CD4-positive, alpha-beta T cell (primary cell): ENCODE measurements around the gene SLC26A5. TPM values are rescaled to one million over a fixed set of nuclear protein-coding genes. Genes with fewer than 3 reads are reported as not detected.
"Not testable (repeated sequence)": the region's sequence is repeated elsewhere in the genome, so short reads cannot be mapped to it uniquely, and the experiment has no call there.

Source experiments
- ATAC-seq: fragments of 200-7000 bp; cut with Tn5 transposase; one replicate; pipeline ENCODE4 v1.10.0; 2022; ENCODE audit warnings: mild to moderate bottlenecking; ENCODE audit not compliant: poor library complexity
- CTCF ChIA-PET: fragments of 350-600 bp; sonication (Branson Sonifier 250); formaldehyde crosslinking; loops from one replicate; lab custom pipeline; 2021; ENCODE audit warnings: antibody characterized with exemption, inconsistent platforms; lab: Charles Lee
- POLR2A ChIA-PET: fragments of 350-600 bp; sonication (Branson Sonifier 250); formaldehyde crosslinking; loops from one replicate; lab custom pipeline; 2021; ENCODE audit warnings: antibody characterized with exemption, inconsistent platforms; lab: Charles Lee
- DNase-seq, 14 experiments: peaks; one replicate each; pipeline ENCODE4 v3.0.0-alpha.2; 2013 to 2020; ENCODE audit warnings: mixed read lengths in 2 of 14
- H3K27ac ChIP-seq, 2 donors: one replicate each; pipeline versions ENCODE4 v1.5.1 to v1.7.0; 2013; ENCODE audit warnings: low read length in 2 of 2, low read depth in 1 of 2, mild to moderate bottlenecking in 1 of 2
- H3K27me3 ChIP-seq, 2 experiments: 1 replicate in 1 of 2; 2 replicates in 1 of 2; pipeline versions ENCODE4 v1.6.1 to v1.7.0; 2013; ENCODE audit warnings: low read length in 2 of 2, control low read depth in 1 of 2, mild to moderate bottlenecking in 1 of 2, moderate library complexity in 1 of 2; ENCODE audit not compliant: insufficient read depth in 2 of 2, control insufficient read depth in 1 of 2
- H3K36me3 ChIP-seq: one replicate; pipeline ENCODE4 v1.6.1; 2013; ENCODE audit warnings: low read length, control low read depth; ENCODE audit not compliant: insufficient read depth
- H3K4me1 ChIP-seq: one replicate; pipeline ENCODE4 v1.6.1; 2013; ENCODE audit warnings: low read length, control low read depth; ENCODE audit not compliant: insufficient read depth
- H3K4me3 ChIP-seq: one replicate; pipeline ENCODE4 v1.5.1; 2013; ENCODE audit warnings: mild to moderate bottlenecking, low read length, moderate library complexity
- H3K9me3 ChIP-seq, 2 experiments: 1 replicate in 1 of 2; 2 replicates in 1 of 2; pipeline versions ENCODE4 v1.6.1 to v1.7.0; 2013; ENCODE audit warnings: low read length in 2 of 2, mild to moderate bottlenecking in 2 of 2, control low read depth in 1 of 2, moderate library complexity in 1 of 2; ENCODE audit not compliant: control insufficient read depth in 1 of 2, insufficient read depth in 1 of 2
- H3K27ac Mint-ChIP-seq: one replicate; pipeline ENCODE4 v1.8.0; 2020; ENCODE audit warnings: mixed read lengths
- H3K27me3 Mint-ChIP-seq: one replicate; pipeline ENCODE4 v1.8.0; 2021; ENCODE audit warnings: mixed read lengths
- H3K36me3 Mint-ChIP-seq: one replicate; pipeline ENCODE4 v1.8.0; 2021; ENCODE audit warnings: low read depth, mixed read lengths
- H3K4me1 Mint-ChIP-seq: one replicate; pipeline ENCODE4 v1.8.0; 2021; ENCODE audit warnings: low read depth, mixed read lengths
- H3K4me3 Mint-ChIP-seq: one replicate; pipeline ENCODE4 v1.8.0; 2020; ENCODE audit warnings: mild to moderate bottlenecking, mixed read lengths
- H3K9me3 Mint-ChIP-seq: one replicate; pipeline ENCODE4 v1.8.0; 2020; ENCODE audit warnings: mixed read lengths
- CTCF ChIP-seq: fragments of 200-600 bp; IDR thresholded peaks from one replicate; pipeline ENCODE4 v1.8.0; 2022; ENCODE audit warnings: antibody characterized with exemption, mild to moderate bottlenecking
- intact Hi-C, 2 experiments: fragments of 100-400 bp; cut with DNase I in 1 of 2; cut with micrococcal nuclease in 1 of 2; formaldehyde crosslinking; loops; one replicate each; pipeline versions ENCODE4 v1.15.1 to v1.9.0; 2023 to 2025; cut with DNase I, micrococcal nuclease
- total RNA-seq, 174 experiments: library from RNA in 2 of 174; stranded (reverse) in 2 of 174; gene quantifications; one replicate each; pipeline ENCODE4 v1.2.3 and lab custom pipeline; 2021 to 2026

Gene SLC26A5
- total RNA-seq, 2 experiments from 2014 or later = not detected

GRCh38 chr7:103418241-103418640 is 27.8 kb downstream of the SLC26A5 start:
- CTCF ChIA-PET = interaction anchor here (0.5 kb wide), 1 partner anchor 20 kb away, joined by 4 read pairs; no protein-coding TSS in a partner anchor
- Mint-ChIP-seq H3K27me3 (peaks cover 32% of the 10 kb centered on the region), H3K9me3 (no peaks in the 10 kb centered on the region), H3K27ac (no peak overlapping the region), H3K4me1 (no peaks in the 10 kb centered on the region), H3K4me3 (no peak overlapping the region), H3K36me3 (no peaks in the 10 kb centered on the region)
- DNase-seq (no peak), ATAC-seq (no peak)
- H3K9me3 ChIP-seq = no peaks in the 10 kb centered on the region
- no peak overlapping the region for H3K4me3 ChIP-seq
- intact Hi-C loops = no loop called here
- TF ChIP-seq CTCF = no peak
- no peak overlapping the region for H3K27ac ChIP-seq
- H3K4me1 ChIP-seq = no peaks in the 10 kb centered on the region
- H3K36me3 ChIP-seq = no peaks in the 10 kb centered on the region
- H3K27me3 ChIP-seq = peaks cover 0 to 5% of the 10 kb centered on the region in 2 experiments
- POLR2A ChIA-PET = no interaction called here

- H3K9me3 Mint-ChIP-seq = no peaks in the 10 kb centered on the region
- H3K36me3 ChIP-seq = no peaks in the 10 kb centered on the region
- intact Hi-C loops = no loop called here
- ATAC-seq (no peak), DNase-seq (no peak)
- H3K27me3 Mint-ChIP-seq = peaks cover 12% of the 10 kb centered on the region
- ChIA-PET CTCF (no interaction called here), POLR2A (no interaction called here)
- H3K27me3 ChIP-seq = peaks cover 0 to 3% of the 10 kb centered on the region in 2 experiments
- TF ChIP-seq CTCF = no peak
- H3K9me3 ChIP-seq = no peaks in the 10 kb centered on the region
- H3K4me3 ChIP-seq = no peak overlapping the region
- no peak overlapping the region for H3K4me3 Mint-ChIP-seq
- no peak overlapping the region for H3K27ac Mint-ChIP-seq
- H3K27ac ChIP-seq = no peak overlapping the region
- H3K4me1 Mint-ChIP-seq = no peaks in the 10 kb centered on the region
- no peaks in the 10 kb centered on the region for H3K4me1 ChIP-seq
- H3K36me3 Mint-ChIP-seq = no peaks in the 10 kb centered on the region
These were observed 32.6 kb downstream of the SLC26A5 start for GRCh38 chr7:103413407-103413806.

GRCh38 chr7:103412151-103412550 is 33.9 kb downstream of the SLC26A5 start:
- no peak for TF ChIP-seq CTCF
- intact Hi-C loops = no loop called here

GRCh38 chr7:103405789-103406613 is 40.0 kb downstream of the SLC26A5 start:
- H3K4me1 Mint-ChIP-seq, H3K4me3 Mint-ChIP-seq, CTCF ChIA-PET, H3K27ac Mint-ChIP-seq, H3K27me3 ChIP-seq, H3K36me3 Mint-ChIP-seq, H3K36me3 ChIP-seq, H3K4me1 ChIP-seq, H3K4me3 ChIP-seq, H3K27me3 Mint-ChIP-seq, H3K9me3 ChIP-seq, H3K27ac ChIP-seq, POLR2A ChIA-PET, DNase-seq, H3K9me3 Mint-ChIP-seq, ATAC-seq: not testable (repeated sequence)
- intact Hi-C loops = loop anchor here in 1 of 2 experiments (2.0 kb wide), 1 partner anchor 109 kb away; the partner anchor contains the start of gene PMPCB

More at GRCh38 chr7:103412151-103412550, 33.9 kb downstream of the SLC26A5 start:
- Histone ChIP-seq H3K36me3 (no peaks in the 10 kb centered on the region), H3K9me3 (no peaks in the 10 kb centered on the region), H3K4me3 (no peak overlapping the region), H3K4me1 (no peaks in the 10 kb centered on the region), H3K27me3 (peaks cover 0 to 3% of the 10 kb centered on the region in 2 experiments), H3K27ac (no peak overlapping the region)
- CTCF ChIA-PET = no interaction called here
- Mint-ChIP-seq H3K4me1 (no peaks in the 10 kb centered on the region), H3K9me3 (no peaks in the 10 kb centered on the region), H3K36me3 (no peaks in the 10 kb centered on the region), H3K27me3 (peaks cover 4% of the 10 kb centered on the region), H3K4me3 (no peak overlapping the region), H3K27ac (no peak overlapping the region)
- POLR2A ChIA-PET = no interaction called here
- DNase-seq (no peak), ATAC-seq (no peak)

GRCh38 chr7:103399687-103400086 is 46.3 kb downstream of the SLC26A5 start:
- H3K27me3 ChIP-seq, intact Hi-C loops, POLR2A ChIA-PET, CTCF ChIA-PET, H3K27me3 Mint-ChIP-seq, H3K27ac ChIP-seq, H3K9me3 Mint-ChIP-seq, H3K9me3 ChIP-seq, H3K36me3 ChIP-seq, H3K4me1 Mint-ChIP-seq, ATAC-seq, H3K4me3 ChIP-seq, H3K4me1 ChIP-seq, H3K27ac Mint-ChIP-seq, DNase-seq, H3K4me3 Mint-ChIP-seq, H3K36me3 Mint-ChIP-seq: not testable (repeated sequence)
